Measurements from ENCODE around the gene BACH1. TPM values are rescaled to one million over a fixed set of nuclear protein-coding genes. Genes with fewer than 3 reads are reported as not detected.

BACH1 gene
- total and polyA plus RNA-seq, 2 donors (not counting 1 experiment from before 2014, with no cell fraction given): 10.1 to 221 TPM

DNA sequence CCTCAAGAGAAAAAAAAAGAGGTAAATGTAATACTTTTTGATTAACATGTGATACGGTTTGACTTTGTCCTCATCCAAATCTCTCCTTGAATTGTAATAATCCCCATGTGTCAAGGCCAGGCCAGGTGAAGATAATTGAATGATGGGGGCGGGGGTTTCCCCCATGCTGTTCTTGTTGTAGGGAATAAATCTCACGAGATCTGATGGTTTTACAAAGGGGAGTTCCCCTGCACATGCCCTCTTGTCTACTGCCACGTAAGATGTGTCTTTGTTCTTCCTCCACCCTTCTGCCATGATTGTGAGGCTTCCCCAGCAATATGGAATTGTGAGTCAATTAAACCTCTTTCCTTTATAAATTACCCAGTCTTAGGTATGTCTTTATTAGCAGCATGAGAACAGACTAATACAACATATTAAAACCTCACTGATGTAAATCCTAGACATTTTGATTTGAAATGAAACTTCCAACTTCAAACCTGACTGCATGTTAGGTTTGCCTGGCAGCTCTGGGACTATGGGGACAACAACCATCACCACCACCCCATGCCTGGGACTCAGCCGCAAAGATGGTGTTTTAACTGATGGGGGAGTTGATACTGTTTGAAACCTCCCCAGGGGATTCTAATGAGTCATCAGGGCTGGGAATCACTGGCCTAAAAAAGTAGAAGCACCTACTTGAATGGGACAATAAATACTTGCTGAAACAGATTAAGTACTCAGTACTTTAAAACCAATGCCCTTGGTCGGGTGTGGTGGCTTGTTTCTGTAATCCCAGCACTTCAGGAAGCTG is 32.8 kb upstream of the BACH1 start:
- Mint-ChIP-seq H3K4me3 (no peak overlapping the region), H3K4me1 (peaks cover 9% of the 10 kb centered on the region), H3K9me3 (ENCODE audit: insufficient read depth) (no peaks in the 10 kb centered on the region), H3K27me3 (no peaks in the 10 kb centered on the region), H3K27ac (no peak overlapping the region)
- Histone ChIP-seq H3K4me2 (replicated peaks; ENCODE audit: low read depth, low read length, poor library complexity, severe bottlenecking) (no peak overlapping the region), H2AFZ (ENCODE audit: insufficient read depth, low read depth, low read length, poor library complexity, severe bottlenecking) (peak overlapping the region; percentile 20), H3K27ac (ENCODE audit: low read length in 2 of 2) (no peak overlapping the region), H3K27me3 (replicated peaks in 1 of 4; ENCODE audit: control extremely low read depth in 1 of 4, control insufficient read depth in 3 of 4, insufficient read depth in 4 of 4, low read length in 3 of 4) (no peaks in the 10 kb centered on the region), H3K79me2 (ENCODE audit: control insufficient read depth, insufficient read depth, low read length) (no peaks in the 10 kb centered on the region), H3K9ac (ENCODE audit: low read length) (no peak overlapping the region), H3K9me3 (ENCODE audit: control extremely low read depth in 1 of 3, control insufficient read depth in 2 of 3, insufficient read depth in 1 of 3, low read length in 2 of 3) (no peaks in the 10 kb centered on the region), H4K20me1 (ENCODE audit: control insufficient read depth, insufficient read depth, low read length, poor library complexity, severe bottlenecking) (no peaks in the 10 kb centered on the region), H3K4me3 (ENCODE audit: control extremely low read depth in 1 of 5, extremely low read depth in 1 of 5, insufficient read depth in 1 of 5, low read depth in 2 of 5, low read length in 4 of 5) (no peak overlapping the region), H3K4me1 (ENCODE audit: control insufficient read depth in 2 of 2, insufficient read depth in 2 of 2, low read length in 2 of 2) (no peaks in the 10 kb centered on the region), H3K36me3 (replicated peaks in 1 of 2; ENCODE audit: control extremely low read depth in 1 of 2, control insufficient read depth in 1 of 2, extremely low read depth in 1 of 2, insufficient read depth in 2 of 2, low read length in 1 of 2) (no peaks in the 10 kb centered on the region)
- POLR2A ChIA-PET: no interaction called here
- DNase-seq: peak; percentile 35
- WGBS (ENCODE audit: insufficient coverage): no CpG with 5 or more reads among the region's 6 CpGs
- peak; percentile 51 for ATAC-seq (ENCODE audit: low read depth)
- CTCF ChIA-PET: interaction anchor here (1.5 to 1.6 kb wide), 2 partner anchors 107 to 111 kb away, joined by 3 to 5 read pairs; no protein-coding TSS in a partner anchor
- intact Hi-C loops (cut with micrococcal nuclease): loop anchor here (10.0 kb wide), 1 partner anchor 109 kb away; no protein-coding TSS in a partner anchor
- TF ChIP-seq EZH2 (IDR thresholded peaks at IDR 0.05; ENCODE audit: borderline replicate concordance, insufficient read depth, low read depth, low read length, poor library complexity, severe bottlenecking): no peak
- TF ChIP-seq CTCF (IDR thresholded peaks at IDR 0.05): no peak

GRCh38 chr21:29267666-29268065 is 31.1 kb upstream of the BACH1 start:
- no peak for ATAC-seq (ENCODE audit: low read depth)
- TF ChIP-seq CTCF (IDR thresholded peaks at IDR 0.05) (no peak), EZH2 (IDR thresholded peaks at IDR 0.05; ENCODE audit: borderline replicate concordance, insufficient read depth, low read depth, low read length, poor library complexity, severe bottlenecking) (no peak)
- intact Hi-C loops (cut with micrococcal nuclease): loop anchor here (10.0 kb wide), 1 partner anchor 107 kb away; no protein-coding TSS in a partner anchor
- no peaks in the 10 kb centered on the region for H3K27me3 ChIP-seq (replicated peaks in 1 of 4; ENCODE audit: control extremely low read depth in 1 of 4, control insufficient read depth in 3 of 4, insufficient read depth in 4 of 4, low read length in 3 of 4)
- no peak overlapping the region for H3K4me2 ChIP-seq (replicated peaks; ENCODE audit: low read depth, low read length, poor library complexity, severe bottlenecking)
- no peaks in the 10 kb centered on the region for H3K36me3 ChIP-seq (replicated peaks in 1 of 2; ENCODE audit: control extremely low read depth in 1 of 2, control insufficient read depth in 1 of 2, extremely low read depth in 1 of 2, insufficient read depth in 2 of 2, low read length in 1 of 2)
- ChIA-PET POLR2A (no interaction called here), CTCF (interaction anchor here (1.0 to 2.2 kb wide), 8 partner anchors 23 to 109 kb away, joined by 3 to 8 read pairs (median 4); no protein-coding TSS in a partner anchor)
- H3K27me3 Mint-ChIP-seq: no peaks in the 10 kb centered on the region
- no peak overlapping the region for H2AFZ ChIP-seq (ENCODE audit: insufficient read depth, low read depth, low read length, poor library complexity, severe bottlenecking)
- H3K4me3 Mint-ChIP-seq: no peak overlapping the region
- peaks cover 0 to 3% (median 0%) of the 10 kb centered on the region in 3 donors for H3K9me3 ChIP-seq (ENCODE audit: control extremely low read depth in 1 of 3, control insufficient read depth in 2 of 3, insufficient read depth in 1 of 3, low read length in 2 of 3)
- no peaks in the 10 kb centered on the region for H3K9me3 Mint-ChIP-seq (ENCODE audit: insufficient read depth)
- H4K20me1 ChIP-seq (ENCODE audit: control insufficient read depth, insufficient read depth, low read length, poor library complexity, severe bottlenecking): no peaks in the 10 kb centered on the region
- peaks cover 9% of the 10 kb centered on the region for H3K4me1 Mint-ChIP-seq
- DNase-seq: no peak
- H3K9ac ChIP-seq (ENCODE audit: low read length): no peak overlapping the region
- no peak overlapping the region for H3K4me3 ChIP-seq (ENCODE audit: control extremely low read depth in 1 of 5, extremely low read depth in 1 of 5, insufficient read depth in 1 of 5, low read depth in 2 of 5, low read length in 4 of 5)
- H3K4me1 ChIP-seq (ENCODE audit: control insufficient read depth in 2 of 2, insufficient read depth in 2 of 2, low read length in 2 of 2): no peaks in the 10 kb centered on the region
- no peak overlapping the region for H3K27ac ChIP-seq (ENCODE audit: low read length in 2 of 2)
- H3K27ac Mint-ChIP-seq: no peak overlapping the region
- H3K79me2 ChIP-seq (ENCODE audit: control insufficient read depth, insufficient read depth, low read length): no peaks in the 10 kb centered on the region

Data from B cell (primary cell).